ENCODE data around the gene MPPED1. TPM values are rescaled to one million over a fixed set of nuclear protein-coding genes. Genes with fewer than 3 reads are reported as not detected.

MPPED1 gene
- total RNA-seq, 2 donors from 2014 or later: not detected

- intact Hi-C loops (cut with DNase I): no loop called here
- H3K36me3 ChIP-seq (replicated peaks in 1 of 2; ENCODE audit: insufficient read depth in 1 of 2, low read depth in 2 of 2): no peaks in the 10 kb centered on the region
- peaks cover 0 to 3% of the 10 kb centered on the region in 2 donors for H3K27me3 ChIP-seq
- no peak for ATAC-seq
- H3K4me3 ChIP-seq: no peak overlapping the region
- WGBS, 2 donors: 66 to 83% methylated on average over 2 of the region's 2 CpGs
- H3K9me3 ChIP-seq: no peaks in the 10 kb centered on the region
- H3K27ac ChIP-seq: no peak overlapping the region
- no peak for DNase-seq
- no peaks in the 10 kb centered on the region for H3K4me1 ChIP-seq
- TF ChIP-seq CTCF (IDR thresholded peaks at IDR 0.05) (no peak), POLR2A (IDR thresholded peaks at IDR 0.05) (no peak)
These were observed 3.8 kb upstream of the MPPED1 start for GRCh38 chr22:43408009-43408408.

GRCh38 chr22:43409046-43409445, 2.8 kb upstream of the MPPED1 start:
- Histone ChIP-seq H3K4me3 (no peak overlapping the region), H3K27ac (no peak overlapping the region), H3K27me3 (peaks cover 0 to 3% of the 10 kb centered on the region in 2 donors), H3K9me3 (no peaks in the 10 kb centered on the region), H3K4me1 (no peaks in the 10 kb centered on the region), H3K36me3 (replicated peaks in 1 of 2; ENCODE audit: insufficient read depth in 1 of 2, low read depth in 2 of 2) (no peaks in the 10 kb centered on the region)
- WGBS, 2 donors: 76 to 83% methylated on average over 8 of the region's 8 CpGs
- intact Hi-C loops (cut with DNase I): no loop called here
- DNase-seq (no peak), ATAC-seq (no peak)
- no peak for TF ChIP-seq POLR2A (IDR thresholded peaks at IDR 0.05)

GRCh38 chr22:43409800-43410199, 2.0 kb upstream of the MPPED1 start:
- H3K36me3 ChIP-seq (replicated peaks in 1 of 2; ENCODE audit: insufficient read depth in 1 of 2, low read depth in 2 of 2): no peaks in the 10 kb centered on the region
- peaks cover 0 to 3% of the 10 kb centered on the region in 2 donors for H3K27me3 ChIP-seq
- intact Hi-C loops (cut with DNase I): no loop called here
- no peaks in the 10 kb centered on the region for H3K9me3 ChIP-seq
- H3K4me1 ChIP-seq: no peaks in the 10 kb centered on the region
- no peak for ATAC-seq
- no peak for TF ChIP-seq POLR2A (IDR thresholded peaks at IDR 0.05)
- no peak for TF ChIP-seq CTCF (IDR thresholded peaks at IDR 0.05)
- H3K27ac ChIP-seq: no peak overlapping the region
- no peak overlapping the region for H3K4me3 ChIP-seq
- WGBS, 2 donors: 55 to 76% methylated on average over 3 to 4 of the region's 4 CpGs
- no peak for DNase-seq

- DNase-seq (no peak), ATAC-seq (no peak)
- H3K27me3 ChIP-seq: peaks cover 0 to 3% of the 10 kb centered on the region in 2 donors
- no peak overlapping the region for H3K4me3 ChIP-seq
- H3K9me3 ChIP-seq: no peaks in the 10 kb centered on the region
- WGBS, 2 donors: 12 to 50% methylated on average over 4 to 62 of the region's 83 CpGs
- TF ChIP-seq CTCF (IDR thresholded peaks at IDR 0.05) (no peak), POLR2A (IDR thresholded peaks at IDR 0.05) (no peak)
- H3K36me3 ChIP-seq (replicated peaks in 1 of 2; ENCODE audit: insufficient read depth in 1 of 2, low read depth in 2 of 2): no peaks in the 10 kb centered on the region
- H3K4me1 ChIP-seq: no peaks in the 10 kb centered on the region
- H3K27ac ChIP-seq: no peak overlapping the region
- intact Hi-C loops (cut with DNase I): no loop called here
These were observed 560 bp upstream of the MPPED1 start for GRCh38 chr22:43411040-43411868.

- DNase-seq: no peak
- 33 to 37% methylated on average over 23 to 26 of the region's 26 CpGs for WGBS, 2 donors
These were observed 1.3 kb downstream of the MPPED1 start for GRCh38 chr22:43412808-43413795.

More at GRCh38 chr22:43412808-43413795, 1.3 kb downstream of the MPPED1 start:
- intact Hi-C loops (cut with DNase I): no loop called here
- peaks cover 0 to 3% of the 10 kb centered on the region in 2 donors for H3K27me3 ChIP-seq
- H3K27ac ChIP-seq: no peak overlapping the region
- ATAC-seq: no peak
- H3K9me3 ChIP-seq: no peaks in the 10 kb centered on the region
- H3K4me1 ChIP-seq: no peaks in the 10 kb centered on the region
- no peak overlapping the region for H3K4me3 ChIP-seq
- H3K36me3 ChIP-seq (replicated peaks in 1 of 2; ENCODE audit: insufficient read depth in 1 of 2, low read depth in 2 of 2): no peaks in the 10 kb centered on the region
- TF ChIP-seq CTCF (IDR thresholded peaks at IDR 0.05): no peak

All from body of pancreas (tissue), 4 donors.